ENCODE measurements around the gene RABL3.
A peak's percentile ranks its signal among the peaks of the same experiment; 100 is the strongest.
"Not testable (repeated sequence)": the region's sequence is repeated elsewhere in the genome, so short reads cannot be mapped to it uniquely, and the experiment has no call there.

Gene RABL3, protein sequence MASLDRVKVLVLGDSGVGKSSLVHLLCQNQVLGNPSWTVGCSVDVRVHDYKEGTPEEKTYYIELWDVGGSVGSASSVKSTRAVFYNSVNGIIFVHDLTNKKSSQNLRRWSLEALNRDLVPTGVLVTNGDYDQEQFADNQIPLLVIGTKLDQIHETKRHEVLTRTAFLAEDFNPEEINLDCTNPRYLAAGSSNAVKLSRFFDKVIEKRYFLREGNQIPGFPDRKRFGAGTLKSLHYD

GRCh38 chr3:120742198-120742848 is at the start of gene RABL3, which contains the start of gene GTF2E1:
Gene RABL3 (minus strand): TSS chr3:120742516. CDS start chr3:120742507, 9 bp downstream.
Gene GTF2E1 (plus strand): TSS chr3:120742744. CDS start chr3:120750553, 7,809 bp downstream.
- Histone ChIP-seq H3K9me3 (ENCODE audit: low read depth, low read length) (peaks cover 3% of the 10 kb centered on the region; the same call in 1 of the 2 replicates), H3K36me3 (ENCODE audit: insufficient read depth, low read length) (peaks cover 18% of the 10 kb centered on the region), H3K9ac (ENCODE audit: insufficient read length) (peak within 1 kb of the TSS; percentile 88), H3K27ac (peak within 1 kb of the TSS; percentile 94), H3K4me3 (peak within 1 kb of the TSS; percentile 93)
- TF ChIP-seq FOXP2 (optimal IDR thresholded peaks at IDR 0.05; ENCODE audit: control extremely low read depth, extremely low read length, insufficient read depth) = no peak
- peak; percentile 66; the same call in 1 of the 2 replicates for TF ChIP-seq POLR2AphosphoS5 (IDR thresholded peaks at IDR 0.05; ENCODE audit: borderline replicate concordance, low read depth, low read length)
- TF ChIP-seq EZH2 (IDR thresholded peaks at IDR 0.05) = no peak
- peak; percentile 100 for DNase-seq (ENCODE audit: low read depth, low spot score)

GRCh38 chr3:120791913-120792312 is 49.6 kb upstream of the RABL3 start:
- TF ChIP-seq FOXP2 (optimal IDR thresholded peaks at IDR 0.05; ENCODE audit: control extremely low read depth, extremely low read length, insufficient read depth) (no peak), EZH2 (IDR thresholded peaks at IDR 0.05) (no peak), POLR2AphosphoS5 (IDR thresholded peaks at IDR 0.05; ENCODE audit: borderline replicate concordance, low read depth, low read length) (no peak)
- H3K27ac ChIP-seq = no peak overlapping the region
- no peak overlapping the region for H3K9ac ChIP-seq (ENCODE audit: insufficient read length)
- no peaks in the 10 kb centered on the region for H3K9me3 ChIP-seq (ENCODE audit: low read depth, low read length)
- H3K36me3 ChIP-seq (ENCODE audit: insufficient read depth, low read length) = no peaks in the 10 kb centered on the region
- no peak for DNase-seq (ENCODE audit: low read depth, low spot score)
- no peak overlapping the region for H3K4me3 ChIP-seq

GRCh38 chr3:120791010-120791409 is 48.7 kb upstream of the RABL3 start:
- Histone ChIP-seq H3K36me3 (ENCODE audit: insufficient read depth, low read length) (no peaks in the 10 kb centered on the region), H3K9me3 (ENCODE audit: low read depth, low read length) (no peaks in the 10 kb centered on the region), H3K27ac (no peak overlapping the region), H3K4me3 (no peak overlapping the region), H3K9ac (ENCODE audit: insufficient read length) (no peak overlapping the region)
- no peak for TF ChIP-seq EZH2 (IDR thresholded peaks at IDR 0.05)
- no peak for TF ChIP-seq POLR2AphosphoS5 (IDR thresholded peaks at IDR 0.05; ENCODE audit: borderline replicate concordance, low read depth, low read length)
- no peak for TF ChIP-seq FOXP2 (optimal IDR thresholded peaks at IDR 0.05; ENCODE audit: control extremely low read depth, extremely low read length, insufficient read depth)
- no peak for DNase-seq (ENCODE audit: low read depth, low spot score)

DNA sequence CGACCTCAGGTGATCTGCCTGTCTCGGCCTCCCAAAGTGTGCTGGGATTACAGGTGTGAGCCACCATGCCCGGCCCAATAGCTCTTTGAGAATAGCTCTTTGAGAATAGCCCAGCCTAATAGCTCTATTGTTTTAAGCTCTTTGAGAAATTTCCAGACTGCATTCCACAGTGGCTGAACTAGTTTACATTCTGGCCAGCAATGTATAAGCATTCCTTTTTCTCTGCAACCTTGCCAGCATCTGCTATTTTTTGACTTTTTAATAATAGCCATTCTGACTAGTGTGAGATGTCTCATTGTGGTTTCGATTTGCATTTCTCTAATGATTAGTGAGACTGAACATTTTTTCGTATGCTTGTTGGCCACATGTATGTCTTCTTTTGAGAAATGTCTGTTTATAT is 43.5 kb upstream of the RABL3 start:
- H3K36me3 ChIP-seq (ENCODE audit: insufficient read depth, low read length); H3K27ac ChIP-seq; H3K4me3 ChIP-seq; DNase-seq (ENCODE audit: low read depth, low spot score); H3K9ac ChIP-seq (ENCODE audit: insufficient read length); H3K9me3 ChIP-seq (ENCODE audit: low read depth, low read length): not testable (repeated sequence)

DNA sequence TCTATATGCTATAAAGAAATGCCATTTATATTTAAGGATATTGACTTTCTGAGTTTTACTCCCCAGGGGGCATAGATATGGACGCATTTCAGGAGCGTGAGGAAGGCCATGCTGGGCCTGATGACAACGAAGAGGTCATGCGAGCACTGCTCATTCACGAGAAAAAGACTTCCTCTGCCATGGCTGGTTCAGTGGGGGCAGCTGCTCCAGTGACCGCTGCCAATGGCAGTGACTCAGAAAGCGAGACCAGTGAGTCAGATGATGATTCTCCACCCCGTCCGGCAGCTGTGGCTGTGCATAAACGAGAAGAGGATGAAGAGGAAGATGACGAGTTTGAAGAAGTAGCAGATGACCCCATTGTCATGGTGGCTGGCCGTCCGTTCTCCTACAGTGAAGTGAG is 38.7 kb upstream of the RABL3 start:
- no peak for DNase-seq (ENCODE audit: low read depth, low spot score)
- TF ChIP-seq EZH2 (IDR thresholded peaks at IDR 0.05) = no peak
- TF ChIP-seq POLR2AphosphoS5 (IDR thresholded peaks at IDR 0.05; ENCODE audit: borderline replicate concordance, low read depth, low read length) = no peak
- no peak for TF ChIP-seq FOXP2 (optimal IDR thresholded peaks at IDR 0.05; ENCODE audit: control extremely low read depth, extremely low read length, insufficient read depth)
- no peak overlapping the region for H3K27ac ChIP-seq

DNA sequence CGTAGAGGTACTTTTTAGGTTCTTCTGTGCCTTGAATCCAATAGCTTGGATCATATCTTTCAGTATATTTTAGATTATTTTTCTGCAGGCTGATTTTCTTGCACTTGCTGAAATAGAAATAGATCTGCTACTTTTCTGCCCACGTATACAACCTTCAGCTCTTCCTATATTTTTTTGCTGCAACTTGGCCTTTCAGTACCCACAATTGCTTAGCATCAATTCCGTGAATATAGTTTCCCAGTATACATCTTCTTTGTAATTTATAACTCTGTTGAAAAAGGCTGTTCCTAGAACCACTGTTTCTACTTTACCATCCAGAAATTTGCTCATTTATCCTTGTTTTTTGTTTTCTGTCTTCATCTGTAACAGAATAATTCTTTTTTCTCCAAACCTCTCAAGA is 36.5 kb upstream of the RABL3 start:
- DNase-seq (ENCODE audit: low read depth, low spot score) = no peak
- no peaks in the 10 kb centered on the region for H3K9me3 ChIP-seq (ENCODE audit: low read depth, low read length)
- TF ChIP-seq FOXP2 (optimal IDR thresholded peaks at IDR 0.05; ENCODE audit: control extremely low read depth, extremely low read length, insufficient read depth) (no peak), EZH2 (IDR thresholded peaks at IDR 0.05) (no peak), POLR2AphosphoS5 (IDR thresholded peaks at IDR 0.05; ENCODE audit: borderline replicate concordance, low read depth, low read length) (no peak)
- H3K4me3 ChIP-seq = no peak overlapping the region
- H3K9ac ChIP-seq (ENCODE audit: insufficient read length) = no peak overlapping the region
- peaks cover 15% of the 10 kb centered on the region; the same call in 1 of the 2 replicates for H3K36me3 ChIP-seq (ENCODE audit: insufficient read depth, low read length)
- no peak overlapping the region for H3K27ac ChIP-seq

More for the DNA sequence above, 38.7 kb upstream of the RABL3 start:
- H3K4me3 ChIP-seq = no peak overlapping the region
- no peaks in the 10 kb centered on the region for H3K9me3 ChIP-seq (ENCODE audit: low read depth, low read length)
- no peak overlapping the region for H3K9ac ChIP-seq (ENCODE audit: insufficient read length)
- H3K36me3 ChIP-seq (ENCODE audit: insufficient read depth, low read length) = peaks cover 15% of the 10 kb centered on the region; the same call in 1 of the 2 replicates

DNA sequence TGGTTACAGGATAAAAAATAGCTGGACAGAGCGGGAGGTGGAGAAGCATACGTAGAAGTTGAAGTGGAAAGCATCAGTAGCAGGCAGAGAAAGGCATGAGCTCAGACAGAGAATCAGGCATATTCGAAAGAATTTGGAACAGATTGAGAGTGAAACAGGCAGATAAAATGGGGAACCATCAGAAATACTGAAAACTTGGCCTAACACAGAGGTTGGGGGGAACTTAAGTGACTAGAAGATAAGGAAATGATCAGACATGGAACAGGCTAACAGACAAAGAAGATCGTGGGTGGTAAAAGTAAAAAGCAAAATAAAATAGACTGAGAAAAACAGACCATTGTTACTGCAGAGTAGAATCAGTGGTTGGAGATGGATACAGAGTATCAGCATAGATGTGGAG is 33.1 kb upstream of the RABL3 start:
- TF ChIP-seq FOXP2 (optimal IDR thresholded peaks at IDR 0.05; ENCODE audit: control extremely low read depth, extremely low read length, insufficient read depth) = no peak
- no peak for TF ChIP-seq POLR2AphosphoS5 (IDR thresholded peaks at IDR 0.05; ENCODE audit: borderline replicate concordance, low read depth, low read length)
- no peak for TF ChIP-seq EZH2 (IDR thresholded peaks at IDR 0.05)
- H3K27ac ChIP-seq = no peak overlapping the region
- DNase-seq (ENCODE audit: low read depth, low spot score) = no peak
- no peak overlapping the region for H3K4me3 ChIP-seq
- H3K9me3 ChIP-seq (ENCODE audit: low read depth, low read length) = no peaks in the 10 kb centered on the region
- H3K36me3 ChIP-seq (ENCODE audit: insufficient read depth, low read length) = peaks cover 13% of the 10 kb centered on the region
- no peak overlapping the region for H3K9ac ChIP-seq (ENCODE audit: insufficient read length)

DNA sequence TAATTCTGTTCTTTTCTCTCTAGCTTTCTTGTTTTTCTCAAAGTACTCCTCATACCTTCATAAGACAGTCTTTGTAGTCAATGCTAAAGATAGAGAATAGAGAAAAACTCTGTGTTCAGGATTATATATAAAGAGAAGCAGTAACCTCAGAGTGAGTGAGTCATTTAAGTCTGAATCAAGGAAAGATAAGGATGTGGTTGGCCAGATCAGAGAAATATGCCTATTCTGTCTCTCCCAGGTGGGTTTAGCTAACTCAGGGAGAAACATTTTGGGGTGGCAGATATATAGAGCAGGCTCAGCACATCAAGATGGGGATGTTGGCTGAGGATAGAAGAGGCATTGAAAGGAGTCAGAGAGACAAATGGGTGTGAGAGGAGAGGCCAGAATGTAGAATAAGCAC is 31.6 kb upstream of the RABL3 start:
- DNase-seq (ENCODE audit: low read depth, low spot score) = no peak
- no peak overlapping the region for H3K27ac ChIP-seq
- no peaks in the 10 kb centered on the region for H3K9me3 ChIP-seq (ENCODE audit: low read depth, low read length)
- TF ChIP-seq EZH2 (IDR thresholded peaks at IDR 0.05) (no peak), FOXP2 (optimal IDR thresholded peaks at IDR 0.05; ENCODE audit: control extremely low read depth, extremely low read length, insufficient read depth) (no peak), POLR2AphosphoS5 (IDR thresholded peaks at IDR 0.05; ENCODE audit: borderline replicate concordance, low read depth, low read length) (no peak)
- peaks cover 13% of the 10 kb centered on the region for H3K36me3 ChIP-seq (ENCODE audit: insufficient read depth, low read length)
- H3K4me3 ChIP-seq = no peak overlapping the region
- no peak overlapping the region for H3K9ac ChIP-seq (ENCODE audit: insufficient read length)
